Lower leg skin (tissue), 4 donors: ENCODE measurements around the gene CCNQ. TPM values are rescaled to one million over a fixed set of nuclear protein-coding genes. Genes with fewer than 3 reads are reported as not detected.

Source experiments
- DNase-seq, 2 donors: peaks; one replicate each; pipeline ENCODE4 v3.0.0-alpha.2; 2019; ENCODE audit warnings: low spot score in 2 of 2
- H3K4me3 ChIP-seq: fragments of 200-600 bp; sonication (generic); 2 replicates; pipeline ENCODE4 v1.5.1; 2017; ENCODE audit warnings: mild to moderate bottlenecking, low read depth; ENCODE audit not compliant: poor library complexity, severe bottlenecking
- POLR2A ChIP-seq, 2 donors: fragments of 450-650 bp; IDR thresholded peaks; one replicate each; pipeline ENCODE4 v1.6.1; 2016 to 2017; ENCODE audit warnings: antibody characterized with exemption in 2 of 2, mild to moderate bottlenecking in 1 of 2, moderate library complexity in 1 of 2
- WGBS, 2 donors: methylation state at CpG; one replicate each; pipeline ENCODE4 v1.1.5; 2018; 5-methylcytosine and 5-hydroxymethylcytosine counted together
- intact Hi-C: fragments of 100-400 bp; cut with DNase I; formaldehyde crosslinking; loops from one replicate; pipeline ENCODE4 v1.15.0; 2023; ENCODE audit warnings: low total_unique reads
- total RNA-seq, 4 donors: library from RNA; depleted of rRNA; stranded (reverse); fragments of >200 nt; gene quantifications; one replicate each; pipeline ENCODE4 v1.1.0, GENCODE V29; 2016
- TF ChIP-seq, protein P1 (sequence below), 3 donors: fragments of 450-650 bp; IDR thresholded peaks; one replicate each; pipeline ENCODE4 v1.5.1; 2016; ENCODE audit warnings: antibody characterized with exemption in 3 of 3, mild to moderate bottlenecking in 3 of 3, moderate library complexity in 2 of 3

Gene CCNQ
- total RNA-seq, 4 donors from 2014 or later = 20.7 to 35.7 (median 28.5) TPM

DNA sequence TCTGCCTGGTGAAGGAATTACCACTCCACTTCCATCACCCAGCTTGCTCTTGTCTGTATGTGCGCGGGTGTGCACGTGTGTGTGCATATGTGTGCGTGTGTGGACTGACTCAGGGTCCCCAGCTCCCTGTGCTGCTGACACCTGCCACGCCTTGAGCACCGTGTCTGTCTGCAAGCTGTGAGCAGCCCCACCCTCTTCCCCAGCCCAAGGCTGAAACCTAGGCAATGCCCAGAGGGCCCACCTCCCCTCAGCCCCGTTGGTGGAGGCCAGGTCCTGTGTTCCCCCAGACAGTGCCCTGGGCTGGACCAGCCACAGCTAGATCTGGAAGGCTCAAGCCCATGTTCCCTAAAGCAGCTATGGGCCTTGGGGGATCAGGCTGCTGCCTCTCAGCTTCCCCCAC is 2.0 kb upstream of the CCNQ start:
- H3K4me3 ChIP-seq = no peak overlapping the region
- TF ChIP-seq POLR2A (IDR thresholded peaks at IDR 0.05) = no peak
- TF ChIP-seq, protein P1, sequence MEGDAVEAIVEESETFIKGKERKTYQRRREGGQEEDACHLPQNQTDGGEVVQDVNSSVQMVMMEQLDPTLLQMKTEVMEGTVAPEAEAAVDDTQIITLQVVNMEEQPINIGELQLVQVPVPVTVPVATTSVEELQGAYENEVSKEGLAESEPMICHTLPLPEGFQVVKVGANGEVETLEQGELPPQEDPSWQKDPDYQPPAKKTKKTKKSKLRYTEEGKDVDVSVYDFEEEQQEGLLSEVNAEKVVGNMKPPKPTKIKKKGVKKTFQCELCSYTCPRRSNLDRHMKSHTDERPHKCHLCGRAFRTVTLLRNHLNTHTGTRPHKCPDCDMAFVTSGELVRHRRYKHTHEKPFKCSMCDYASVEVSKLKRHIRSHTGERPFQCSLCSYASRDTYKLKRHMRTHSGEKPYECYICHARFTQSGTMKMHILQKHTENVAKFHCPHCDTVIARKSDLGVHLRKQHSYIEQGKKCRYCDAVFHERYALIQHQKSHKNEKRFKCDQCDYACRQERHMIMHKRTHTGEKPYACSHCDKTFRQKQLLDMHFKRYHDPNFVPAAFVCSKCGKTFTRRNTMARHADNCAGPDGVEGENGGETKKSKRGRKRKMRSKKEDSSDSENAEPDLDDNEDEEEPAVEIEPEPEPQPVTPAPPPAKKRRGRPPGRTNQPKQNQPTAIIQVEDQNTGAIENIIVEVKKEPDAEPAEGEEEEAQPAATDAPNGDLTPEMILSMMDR (IDR thresholded peaks at IDR 0.05) = no peak
- DNase-seq = no peak

GRCh38 chrX:153600032-153600373 is 1.1 kb upstream of the CCNQ start:
- TF ChIP-seq POLR2A (IDR thresholded peaks at IDR 0.05) = no peak
- TF ChIP-seq, protein P1 (IDR thresholded peaks at IDR 0.05) = no peak
- no peak for DNase-seq
- WGBS, 2 donors = 8 to 44% methylated on average over 2 of the region's 2 CpGs
- intact Hi-C loops = no loop called here
- H3K4me3 ChIP-seq = no peak overlapping the region

More for the DNA sequence above, 2.0 kb upstream of the CCNQ start:
- WGBS, 2 donors = 67% methylated on average over 4 of the region's 7 CpGs; no CpG with 5 or more reads in 1 of the 2 donors
- intact Hi-C loops = no loop called here

DNA sequence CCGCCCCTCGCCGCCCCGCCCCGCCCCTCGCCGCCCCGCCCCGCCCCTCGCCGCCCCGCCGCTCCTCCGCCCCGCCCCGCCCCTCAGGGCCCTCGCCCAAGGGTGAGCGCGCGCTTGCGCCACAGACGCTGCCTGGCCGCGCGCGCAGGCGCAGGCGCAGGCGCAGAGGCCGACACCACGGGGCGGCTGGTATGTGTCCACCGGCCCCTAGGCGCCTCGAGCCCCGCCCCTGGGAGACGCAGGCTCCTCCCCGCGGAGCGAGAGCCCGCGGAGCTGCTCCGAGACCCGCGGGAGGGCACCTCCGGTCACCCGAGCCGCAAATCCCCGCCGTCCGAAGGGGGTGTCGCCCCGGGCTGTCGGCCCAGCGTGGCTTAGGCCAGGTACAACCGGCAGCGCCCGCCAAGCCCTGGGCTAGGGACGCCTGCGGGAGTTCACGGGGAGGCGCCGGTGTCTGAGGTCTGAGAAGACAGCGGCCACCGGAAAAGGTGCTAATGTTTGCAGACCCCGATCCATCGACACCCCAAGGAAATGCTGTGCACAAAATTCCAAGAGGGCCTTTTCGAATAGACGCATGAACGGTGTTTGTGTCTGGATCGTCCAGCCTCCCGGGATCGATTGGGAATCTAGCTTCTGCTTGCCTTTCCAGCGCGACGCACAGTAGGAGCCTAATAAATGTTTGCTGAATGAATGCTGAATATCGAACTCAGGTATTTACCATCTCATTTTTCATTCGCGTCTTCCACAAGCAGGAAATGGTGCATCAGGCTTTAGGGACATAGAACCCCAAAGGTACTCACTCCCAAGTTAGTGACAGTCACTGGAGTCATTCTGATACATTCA is 473 bp upstream of the CCNQ start:
- peak; percentile 69 to 96 for DNase-seq
- WGBS, 2 donors = 0 to 34% methylated on average over 3 to 19 of the region's 79 CpGs
- peak overlapping the region; percentile 45 for H3K4me3 ChIP-seq
- intact Hi-C loops = no loop called here
- no peak for TF ChIP-seq POLR2A (IDR thresholded peaks at IDR 0.05)
- TF ChIP-seq, protein P1 (IDR thresholded peaks at IDR 0.05) = no peak

GRCh38 chrX:153596981-153597750 is 1.8 kb downstream of the CCNQ start:
- DNase-seq = no peak
- intact Hi-C loops = no loop called here
- WGBS, 2 donors = 79 to 87% methylated on average over 6 of the region's 6 CpGs
- H3K4me3 ChIP-seq = no peak overlapping the region
- TF ChIP-seq POLR2A (IDR thresholded peaks at IDR 0.05) = no peak
- TF ChIP-seq, protein P1 (IDR thresholded peaks at IDR 0.05) = no peak

- WGBS, 2 donors = 90 to 93% methylated on average over 18 to 21 of the region's 21 CpGs
- no peak for DNase-seq
- intact Hi-C loops = no loop called here
- H3K4me3 ChIP-seq = no peak overlapping the region
- TF ChIP-seq, protein P1 (IDR thresholded peaks at IDR 0.05) = no peak
- no peak for TF ChIP-seq POLR2A (IDR thresholded peaks at IDR 0.05)
Measured at GRCh38 chrX:153595859-153596857, 2.8 kb downstream of the CCNQ start.
